Measurements from ENCODE around the gene PITPNC1.

PITPNC1 gene

GRCh38 chr17:67679225-67679624 lies 302.1 kb downstream of the PITPNC1 start:
- no peak for TF ChIP-seq CTCF (IDR thresholded peaks at IDR 0.05; ENCODE audit: insufficient read depth, low read length, poor library complexity, severe bottlenecking)
- DNase-seq (ENCODE audit: extremely low read depth, insufficient read length), result no peak
- Histone ChIP-seq H3K36me3 (ENCODE audit: control insufficient read depth, insufficient read depth, low read length) (no peaks in the 10 kb centered on the region; the same call in 1 of the 2 replicates), H3K4me3 (replicated peaks; ENCODE audit: low read depth, low read length) (no peak overlapping the region), H3K27me3 (replicated peaks; ENCODE audit: control insufficient read depth, insufficient read depth, low read length) (no peaks in the 10 kb centered on the region)

GRCh38 chr17:67679721-67680120 lies 302.6 kb downstream of the PITPNC1 start:
- Histone ChIP-seq H3K27me3 (replicated peaks; ENCODE audit: control insufficient read depth, insufficient read depth, low read length) (no peaks in the 10 kb centered on the region), H3K4me3 (replicated peaks; ENCODE audit: low read depth, low read length) (0 out of 2 replicates have a peak overlapping the region, but pooled peaks have one; percentile 22), H3K36me3 (ENCODE audit: control insufficient read depth, insufficient read depth, low read length) (no peaks in the 10 kb centered on the region; the same call in 1 of the 2 replicates)
- TF ChIP-seq CTCF (IDR thresholded peaks at IDR 0.05; ENCODE audit: insufficient read depth, low read length, poor library complexity, severe bottlenecking), result no peak
- DNase-seq (ENCODE audit: extremely low read depth, insufficient read length), result peak; percentile 47

- no peak overlapping the region for H3K4me3 ChIP-seq (replicated peaks; ENCODE audit: low read depth, low read length)
- H3K27me3 ChIP-seq (replicated peaks; ENCODE audit: control insufficient read depth, insufficient read depth, low read length), result no peaks in the 10 kb centered on the region
- TF ChIP-seq CTCF (IDR thresholded peaks at IDR 0.05; ENCODE audit: insufficient read depth, low read length, poor library complexity, severe bottlenecking), result no peak
- H3K36me3 ChIP-seq (ENCODE audit: control insufficient read depth, insufficient read depth, low read length), result no peaks in the 10 kb centered on the region; the same call in 1 of the 2 replicates
- DNase-seq (ENCODE audit: extremely low read depth, insufficient read length), result peak; percentile 30
These were observed 303.6 kb downstream of the PITPNC1 start for GRCh38 chr17:67680445-67681224.

GRCh38 chr17:67682196-67682595 lies 305.1 kb downstream of the PITPNC1 start:
- no peak overlapping the region for H3K4me3 ChIP-seq (replicated peaks; ENCODE audit: low read depth, low read length)
- H3K27me3 ChIP-seq (replicated peaks; ENCODE audit: control insufficient read depth, insufficient read depth, low read length), result no peaks in the 10 kb centered on the region
- TF ChIP-seq CTCF (IDR thresholded peaks at IDR 0.05; ENCODE audit: insufficient read depth, low read length, poor library complexity, severe bottlenecking), result no peak
- no peaks in the 10 kb centered on the region; the same call in 1 of the 2 replicates for H3K36me3 ChIP-seq (ENCODE audit: control insufficient read depth, insufficient read depth, low read length)
- no peak for DNase-seq (ENCODE audit: extremely low read depth, insufficient read length)

GRCh38 chr17:67685351-67685750 lies 308.3 kb downstream of the PITPNC1 start:
- Histone ChIP-seq H3K36me3 (ENCODE audit: control insufficient read depth, insufficient read depth, low read length) (no peaks in the 10 kb centered on the region), H3K27me3 (replicated peaks; ENCODE audit: control insufficient read depth, insufficient read depth, low read length) (no peaks in the 10 kb centered on the region), H3K4me3 (replicated peaks; ENCODE audit: low read depth, low read length) (no peak overlapping the region)
- DNase-seq (ENCODE audit: extremely low read depth, insufficient read length), result no peak
- TF ChIP-seq CTCF (IDR thresholded peaks at IDR 0.05; ENCODE audit: insufficient read depth, low read length, poor library complexity, severe bottlenecking), result no peak
